Testis (tissue), 2 donors: ENCODE measurements around the gene EYA2.

Experiments
- POLR2A ChIP-seq: fragments of 450-650 bp; IDR thresholded peaks from one replicate; pipeline ENCODE4 v1.6.1; 2017; ENCODE audit warnings: antibody characterized with exemption, mild to moderate bottlenecking, moderate library complexity
- TF ChIP-seq, protein P1 (sequence below), 3 experiments: fragments of 450-650 bp in 2 of 3; fragments of 200-600 bp in 1 of 3; sonication (generic) in 1 of 3; IDR thresholded peaks; one replicate each; pipeline ENCODE4 v1.5.1; 2016 to 2019; ENCODE audit warnings: antibody characterized with exemption in 3 of 3, mild to moderate bottlenecking in 2 of 3, moderate library complexity in 1 of 3

GRCh38 chr20:47035026-47035590, 140.5 kb downstream of the EYA2 start:
- TF ChIP-seq, protein P1, sequence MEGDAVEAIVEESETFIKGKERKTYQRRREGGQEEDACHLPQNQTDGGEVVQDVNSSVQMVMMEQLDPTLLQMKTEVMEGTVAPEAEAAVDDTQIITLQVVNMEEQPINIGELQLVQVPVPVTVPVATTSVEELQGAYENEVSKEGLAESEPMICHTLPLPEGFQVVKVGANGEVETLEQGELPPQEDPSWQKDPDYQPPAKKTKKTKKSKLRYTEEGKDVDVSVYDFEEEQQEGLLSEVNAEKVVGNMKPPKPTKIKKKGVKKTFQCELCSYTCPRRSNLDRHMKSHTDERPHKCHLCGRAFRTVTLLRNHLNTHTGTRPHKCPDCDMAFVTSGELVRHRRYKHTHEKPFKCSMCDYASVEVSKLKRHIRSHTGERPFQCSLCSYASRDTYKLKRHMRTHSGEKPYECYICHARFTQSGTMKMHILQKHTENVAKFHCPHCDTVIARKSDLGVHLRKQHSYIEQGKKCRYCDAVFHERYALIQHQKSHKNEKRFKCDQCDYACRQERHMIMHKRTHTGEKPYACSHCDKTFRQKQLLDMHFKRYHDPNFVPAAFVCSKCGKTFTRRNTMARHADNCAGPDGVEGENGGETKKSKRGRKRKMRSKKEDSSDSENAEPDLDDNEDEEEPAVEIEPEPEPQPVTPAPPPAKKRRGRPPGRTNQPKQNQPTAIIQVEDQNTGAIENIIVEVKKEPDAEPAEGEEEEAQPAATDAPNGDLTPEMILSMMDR (IDR thresholded peaks at IDR 0.05): no peak
- TF ChIP-seq POLR2A: no peak
